Liver (tissue), 3 donors: ENCODE data around the gene GUCY2D.

Experiments used
- EGR1 ChIP-seq, 2 donors: IDR thresholded peaks; 2 replicates each; pipeline ENCODE4 v1.6.1; 2016 to 2018; ENCODE audit warnings: antibody characterized with exemption in 2 of 2, low read depth in 2 of 2
- YY1 ChIP-seq: IDR thresholded peaks from 2 replicates; pipeline ENCODE4 v1.6.1; 2016; ENCODE audit warnings: antibody characterized with exemption, mild to moderate bottlenecking
- TF ChIP-seq, protein P1 (sequence below): fragments of 150-350 bp; IDR thresholded peaks from 2 replicates; pipeline ENCODE4 v1.5.1; 2017; ENCODE audit warnings: improper control_type of control experiment, low read depth, low read length; ENCODE audit not compliant: missing input control
- donor health status: healthy.
- donor health status: healthy.

DNA sequence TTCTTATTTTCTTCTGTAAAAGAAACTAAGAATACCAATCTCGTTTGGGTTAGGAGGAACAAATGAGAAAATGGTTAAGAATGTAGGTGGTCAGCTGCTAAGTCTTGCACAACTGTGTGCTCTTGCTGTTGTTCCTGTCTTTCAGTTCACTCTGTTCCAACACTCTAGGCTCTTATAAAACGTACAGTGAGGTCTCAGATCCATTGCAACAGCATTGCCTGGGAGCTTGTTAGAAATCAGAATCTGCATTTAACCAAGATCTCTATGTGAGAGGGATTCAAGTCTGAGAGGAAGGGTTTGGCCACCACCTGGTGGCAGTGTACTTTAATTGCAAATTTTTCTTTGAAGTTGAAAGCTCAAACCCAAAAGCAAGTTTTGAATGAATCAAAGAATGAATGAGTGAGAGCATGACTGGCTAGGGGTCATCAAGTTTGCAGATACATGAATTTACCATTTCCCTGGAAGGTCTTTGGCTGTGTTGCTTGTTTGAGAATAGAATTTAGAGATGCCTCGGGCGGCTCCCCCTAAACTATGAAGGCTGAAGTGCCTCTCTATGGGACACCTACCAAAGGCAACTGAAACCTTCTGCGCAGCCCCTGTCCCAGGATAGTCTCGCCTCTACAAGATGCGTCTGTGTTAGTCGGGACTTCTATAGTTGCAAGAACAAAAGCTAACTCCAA is 39.0 kb downstream of the GUCY2D start:
- TF ChIP-seq, protein P1, sequence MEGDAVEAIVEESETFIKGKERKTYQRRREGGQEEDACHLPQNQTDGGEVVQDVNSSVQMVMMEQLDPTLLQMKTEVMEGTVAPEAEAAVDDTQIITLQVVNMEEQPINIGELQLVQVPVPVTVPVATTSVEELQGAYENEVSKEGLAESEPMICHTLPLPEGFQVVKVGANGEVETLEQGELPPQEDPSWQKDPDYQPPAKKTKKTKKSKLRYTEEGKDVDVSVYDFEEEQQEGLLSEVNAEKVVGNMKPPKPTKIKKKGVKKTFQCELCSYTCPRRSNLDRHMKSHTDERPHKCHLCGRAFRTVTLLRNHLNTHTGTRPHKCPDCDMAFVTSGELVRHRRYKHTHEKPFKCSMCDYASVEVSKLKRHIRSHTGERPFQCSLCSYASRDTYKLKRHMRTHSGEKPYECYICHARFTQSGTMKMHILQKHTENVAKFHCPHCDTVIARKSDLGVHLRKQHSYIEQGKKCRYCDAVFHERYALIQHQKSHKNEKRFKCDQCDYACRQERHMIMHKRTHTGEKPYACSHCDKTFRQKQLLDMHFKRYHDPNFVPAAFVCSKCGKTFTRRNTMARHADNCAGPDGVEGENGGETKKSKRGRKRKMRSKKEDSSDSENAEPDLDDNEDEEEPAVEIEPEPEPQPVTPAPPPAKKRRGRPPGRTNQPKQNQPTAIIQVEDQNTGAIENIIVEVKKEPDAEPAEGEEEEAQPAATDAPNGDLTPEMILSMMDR = peak; percentile 61
- no peak for TF ChIP-seq YY1
- TF ChIP-seq EGR1 (IDR thresholded peaks at IDR 0.05; ENCODE audit: low read depth in 2 of 2) = no peak
